ENCODE results near the gene DNTT. TPM values are rescaled to one million over a fixed set of nuclear protein-coding genes. Genes with fewer than 3 reads are reported as not detected.

The DNTT gene
- total and polyA plus RNA-seq, 2 experiments from 2014 or later, result not detected

- TF ChIP-seq ZNF462 (CRISPR knock-in tag; IDR thresholded peaks at IDR 0.05) (no peak), EZH2 (IDR thresholded peaks at IDR 0.05; ENCODE audit: low read depth, unreplicated experiment) (no peak), ZNF331 (CRISPR knock-in tag; IDR thresholded peaks at IDR 0.05; ENCODE audit: low read depth) (no peak), ZNF114 (CRISPR knock-in tag; IDR thresholded peaks at IDR 0.05) (no peak), POLR2AphosphoS5 (IDR thresholded peaks at IDR 0.05; ENCODE audit: low read depth) (no peak), NANOG (IDR thresholded peaks at IDR 0.05; ENCODE audit: borderline replicate concordance) (no peak), CREB1 (CRISPR knock-in tag; IDR thresholded peaks at IDR 0.05; ENCODE audit: low read depth) (no peak), STAT1 (IDR thresholded peaks at IDR 0.05; ENCODE audit: unreplicated experiment) (no peak)
- TF ChIP-seq, protein P1, sequence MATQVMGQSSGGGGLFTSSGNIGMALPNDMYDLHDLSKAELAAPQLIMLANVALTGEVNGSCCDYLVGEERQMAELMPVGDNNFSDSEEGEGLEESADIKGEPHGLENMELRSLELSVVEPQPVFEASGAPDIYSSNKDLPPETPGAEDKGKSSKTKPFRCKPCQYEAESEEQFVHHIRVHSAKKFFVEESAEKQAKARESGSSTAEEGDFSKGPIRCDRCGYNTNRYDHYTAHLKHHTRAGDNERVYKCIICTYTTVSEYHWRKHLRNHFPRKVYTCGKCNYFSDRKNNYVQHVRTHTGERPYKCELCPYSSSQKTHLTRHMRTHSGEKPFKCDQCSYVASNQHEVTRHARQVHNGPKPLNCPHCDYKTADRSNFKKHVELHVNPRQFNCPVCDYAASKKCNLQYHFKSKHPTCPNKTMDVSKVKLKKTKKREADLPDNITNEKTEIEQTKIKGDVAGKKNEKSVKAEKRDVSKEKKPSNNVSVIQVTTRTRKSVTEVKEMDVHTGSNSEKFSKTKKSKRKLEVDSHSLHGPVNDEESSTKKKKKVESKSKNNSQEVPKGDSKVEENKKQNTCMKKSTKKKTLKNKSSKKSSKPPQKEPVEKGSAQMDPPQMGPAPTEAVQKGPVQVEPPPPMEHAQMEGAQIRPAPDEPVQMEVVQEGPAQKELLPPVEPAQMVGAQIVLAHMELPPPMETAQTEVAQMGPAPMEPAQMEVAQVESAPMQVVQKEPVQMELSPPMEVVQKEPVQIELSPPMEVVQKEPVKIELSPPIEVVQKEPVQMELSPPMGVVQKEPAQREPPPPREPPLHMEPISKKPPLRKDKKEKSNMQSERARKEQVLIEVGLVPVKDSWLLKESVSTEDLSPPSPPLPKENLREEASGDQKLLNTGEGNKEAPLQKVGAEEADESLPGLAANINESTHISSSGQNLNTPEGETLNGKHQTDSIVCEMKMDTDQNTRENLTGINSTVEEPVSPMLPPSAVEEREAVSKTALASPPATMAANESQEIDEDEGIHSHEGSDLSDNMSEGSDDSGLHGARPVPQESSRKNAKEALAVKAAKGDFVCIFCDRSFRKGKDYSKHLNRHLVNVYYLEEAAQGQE (IDR thresholded peaks at IDR 0.05; ENCODE audit: unreplicated experiment), result no peak
- TF ChIP-seq, protein P2, sequence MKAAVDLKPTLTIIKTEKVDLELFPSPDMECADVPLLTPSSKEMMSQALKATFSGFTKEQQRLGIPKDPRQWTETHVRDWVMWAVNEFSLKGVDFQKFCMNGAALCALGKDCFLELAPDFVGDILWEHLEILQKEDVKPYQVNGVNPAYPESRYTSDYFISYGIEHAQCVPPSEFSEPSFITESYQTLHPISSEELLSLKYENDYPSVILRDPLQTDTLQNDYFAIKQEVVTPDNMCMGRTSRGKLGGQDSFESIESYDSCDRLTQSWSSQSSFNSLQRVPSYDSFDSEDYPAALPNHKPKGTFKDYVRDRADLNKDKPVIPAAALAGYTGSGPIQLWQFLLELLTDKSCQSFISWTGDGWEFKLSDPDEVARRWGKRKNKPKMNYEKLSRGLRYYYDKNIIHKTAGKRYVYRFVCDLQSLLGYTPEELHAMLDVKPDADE (IDR thresholded peaks at IDR 0.05), result no peak
Measured at GRCh38 chr10:96289218-96289910, 14.9 kb upstream of the DNTT start (continued).

All from GM23338 (cell line).